ENCODE data around the gene KCNN4. TPM values are rescaled to one million over a fixed set of nuclear protein-coding genes. Genes with fewer than 3 reads are reported as not detected.

KCNN4 gene
- total and polyA plus RNA-seq, 2 of the 13 experiments (the other 11 are each of a cell fraction or from before 2014, with no cell fraction given) = 0.13 to 0.25 TPM

GRCh38 chr19:43751466-43752220 lies 29.1 kb downstream of the KCNN4 start:
- Histone ChIP-seq H3K4me2 (ENCODE audit: low read depth, low read length) (no peak overlapping the region), H3K36me3 (replicated peaks in 1 of 2; ENCODE audit: control insufficient read depth in 1 of 2, insufficient read depth in 2 of 2, low read length in 2 of 2) (peaks cover 19 to 45% of the 10 kb centered on the region in 2 experiments), H3K9ac (ENCODE audit: insufficient read depth, low read depth, low read length) (no peak overlapping the region), H3K4me3 (replicated peaks in 1 of 3; ENCODE audit: insufficient read depth in 1 of 3, low read depth in 2 of 3, low read length in 3 of 3) (no peak overlapping the region), H2AFZ (ENCODE audit: low read length) (no peak overlapping the region), H3K9me3 (ENCODE audit: low read length) (no peaks in the 10 kb centered on the region), H4K20me1 (ENCODE audit: insufficient read depth, low read length) (no peaks in the 10 kb centered on the region), H3K27ac (ENCODE audit: extremely low read length, insufficient read depth, low read length) (no peak overlapping the region), H3K27me3 (ENCODE audit: control insufficient read depth in 1 of 2, insufficient read depth in 2 of 2, low read length in 2 of 2) (no peaks in the 10 kb centered on the region), H3K79me2 (ENCODE audit: insufficient read depth, low read length) (peaks cover 16% of the 10 kb centered on the region), H3K4me1 (ENCODE audit: insufficient read depth, low read length) (peaks cover 18% of the 10 kb centered on the region)
- DNase-seq (ENCODE audit: low spot score) (no peak), ATAC-seq (no peak), FAIRE-seq (no peak)
- in situ Hi-C loops (cut with HindIII; ENCODE audit: extremely low pct_ligation_motif_present, low pct_unique_long_range_greater_than_20kb) = no loop called here
- ChIA-PET POLR2A (no interaction called here), CTCF (ENCODE audit: low intra/inter-chr PET ratio, low total read pairs) (no interaction called here)
- 98% methylated on average over 4 of the region's 4 CpGs for WGBS (ENCODE audit: low lambda C conversion rate)
- no peak for TF ChIP-seq ELF4 (CRISPR knock-in tag; IDR thresholded peaks at IDR 0.05; ENCODE audit: borderline replicate concordance)
- TF ChIP-seq ATF6 (CRISPR knock-in tag; conservative IDR thresholded peaks at IDR 0.05) = no peak
- intact Hi-C loops (cut with micrococcal nuclease; ENCODE audit: unreplicated experiment) = no loop called here
- no TSS peak for BruUV-seq (replicated peaks)

- H3K27ac ChIP-seq (ENCODE audit: extremely low read length, insufficient read depth, low read length) = no peak overlapping the region
- H4K20me1 ChIP-seq (ENCODE audit: insufficient read depth, low read length) = no peaks in the 10 kb centered on the region
- H3K4me3 ChIP-seq (replicated peaks in 1 of 3; ENCODE audit: insufficient read depth in 1 of 3, low read depth in 2 of 3, low read length in 3 of 3) = no peak overlapping the region
- H3K4me2 ChIP-seq (ENCODE audit: low read depth, low read length) = no peak overlapping the region
- H3K9me3 ChIP-seq (ENCODE audit: low read length) = no peaks in the 10 kb centered on the region
- H3K79me2 ChIP-seq (ENCODE audit: insufficient read depth, low read length) = peaks cover 16% of the 10 kb centered on the region
- peaks cover 20 to 57% of the 10 kb centered on the region in 2 experiments for H3K36me3 ChIP-seq (replicated peaks in 1 of 2; ENCODE audit: control insufficient read depth in 1 of 2, insufficient read depth in 2 of 2, low read length in 2 of 2)
- TF ChIP-seq, protein P1, sequence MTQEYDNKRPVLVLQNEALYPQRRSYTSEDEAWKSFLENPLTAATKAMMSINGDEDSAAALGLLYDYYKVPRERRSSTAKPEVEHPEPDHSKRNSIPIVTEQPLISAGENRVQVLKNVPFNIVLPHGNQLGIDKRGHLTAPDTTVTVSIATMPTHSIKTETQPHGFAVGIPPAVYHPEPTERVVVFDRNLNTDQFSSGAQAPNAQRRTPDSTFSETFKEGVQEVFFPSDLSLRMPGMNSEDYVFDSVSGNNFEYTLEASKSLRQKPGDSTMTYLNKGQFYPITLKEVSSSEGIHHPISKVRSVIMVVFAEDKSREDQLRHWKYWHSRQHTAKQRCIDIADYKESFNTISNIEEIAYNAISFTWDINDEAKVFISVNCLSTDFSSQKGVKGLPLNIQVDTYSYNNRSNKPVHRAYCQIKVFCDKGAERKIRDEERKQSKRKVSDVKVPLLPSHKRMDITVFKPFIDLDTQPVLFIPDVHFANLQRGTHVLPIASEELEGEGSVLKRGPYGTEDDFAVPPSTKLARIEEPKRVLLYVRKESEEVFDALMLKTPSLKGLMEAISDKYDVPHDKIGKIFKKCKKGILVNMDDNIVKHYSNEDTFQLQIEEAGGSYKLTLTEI (CRISPR knock-in tag; conservative IDR thresholded peaks at IDR 0.05) = no peak
- TF ChIP-seq RBFOX2 (IDR thresholded peaks at IDR 0.05; ENCODE audit: low read depth, low read length) = 0 out of 2 replicates have a peak, but pooled peaks have one; percentile 15
- no peaks in the 10 kb centered on the region for H3K27me3 ChIP-seq (ENCODE audit: control insufficient read depth in 1 of 2, insufficient read depth in 2 of 2, low read length in 2 of 2)
- peaks cover 18% of the 10 kb centered on the region for H3K4me1 ChIP-seq (ENCODE audit: insufficient read depth, low read length)
- 96% methylated on average over 1 of the region's 1 CpG for WGBS (ENCODE audit: low lambda C conversion rate)
- H3K9ac ChIP-seq (ENCODE audit: insufficient read depth, low read depth, low read length) = no peak overlapping the region
- CTCF ChIA-PET (ENCODE audit: low intra/inter-chr PET ratio, low total read pairs) = no interaction called here
- POLR2A ChIA-PET = interaction anchor here (0.6 kb wide), 1 partner anchor 202 kb away, joined by 5 read pairs; no protein-coding TSS in a partner anchor
- in situ Hi-C loops (cut with HindIII; ENCODE audit: extremely low pct_ligation_motif_present, low pct_unique_long_range_greater_than_20kb) = loop anchor here (5.0 kb wide), 1 partner anchor 32 kb away; the partner anchor contains the start of gene KCNN4
- FAIRE-seq = no peak
- no peak overlapping the region for H2AFZ ChIP-seq (ENCODE audit: low read length)
- no peak for DNase-seq (ENCODE audit: low spot score)
- intact Hi-C loops (cut with micrococcal nuclease; ENCODE audit: unreplicated experiment) = no loop called here
- no TSS peak for BruUV-seq (replicated peaks)
- ATAC-seq = no peak
Measured at GRCh38 chr19:43749898-43750297, 30.9 kb downstream of the KCNN4 start.
